Neural progenitor cell (in vitro differentiated cells): ENCODE data around the gene DUSP12.

Experiments used
- EZH2phosphoT487 ChIP-seq: fragments of 200-600 bp; sonication (generic); IDR thresholded peaks from 2 replicates; pipeline ENCODE4 v1.6.1; 2017; ENCODE audit warnings: antibody characterized with exemption
- TF ChIP-seq, protein P1 (sequence below): fragments of 200-600 bp; sonication (generic); IDR thresholded peaks from 2 replicates; pipeline ENCODE4 v1.5.1; 2017; ENCODE audit warnings: antibody characterized with exemption, mild to moderate bottlenecking

- TF ChIP-seq, protein P1, sequence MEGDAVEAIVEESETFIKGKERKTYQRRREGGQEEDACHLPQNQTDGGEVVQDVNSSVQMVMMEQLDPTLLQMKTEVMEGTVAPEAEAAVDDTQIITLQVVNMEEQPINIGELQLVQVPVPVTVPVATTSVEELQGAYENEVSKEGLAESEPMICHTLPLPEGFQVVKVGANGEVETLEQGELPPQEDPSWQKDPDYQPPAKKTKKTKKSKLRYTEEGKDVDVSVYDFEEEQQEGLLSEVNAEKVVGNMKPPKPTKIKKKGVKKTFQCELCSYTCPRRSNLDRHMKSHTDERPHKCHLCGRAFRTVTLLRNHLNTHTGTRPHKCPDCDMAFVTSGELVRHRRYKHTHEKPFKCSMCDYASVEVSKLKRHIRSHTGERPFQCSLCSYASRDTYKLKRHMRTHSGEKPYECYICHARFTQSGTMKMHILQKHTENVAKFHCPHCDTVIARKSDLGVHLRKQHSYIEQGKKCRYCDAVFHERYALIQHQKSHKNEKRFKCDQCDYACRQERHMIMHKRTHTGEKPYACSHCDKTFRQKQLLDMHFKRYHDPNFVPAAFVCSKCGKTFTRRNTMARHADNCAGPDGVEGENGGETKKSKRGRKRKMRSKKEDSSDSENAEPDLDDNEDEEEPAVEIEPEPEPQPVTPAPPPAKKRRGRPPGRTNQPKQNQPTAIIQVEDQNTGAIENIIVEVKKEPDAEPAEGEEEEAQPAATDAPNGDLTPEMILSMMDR: no peak
- TF ChIP-seq EZH2phosphoT487: no peak
Measured at GRCh38 chr1:161803181-161803580, 53.6 kb downstream of the DUSP12 start.
